HG03378 (cell line): ENCODE results near the gene MT1X.

Source experiments
- ATAC-seq: cut with Tn5 transposase; IDR thresholded peaks from one replicate; pipeline ENCODE4 v1.9.1; 2021; ENCODE audit warnings: mild to moderate bottlenecking, moderate library complexity; ENCODE audit not compliant: unreplicated experiment

Gene MT1X

GRCh38 chr16:56681939-56682702 lies at the start of gene MT1X:
Gene MT1X, plus strand, starts transcription at chr16:56682470. Its CDS starts 71 bp downstream, at chr16:56682541.
- peak; percentile 84 for ATAC-seq

- no peak for ATAC-seq
These were observed 49.4 kb upstream of the MT1X start for GRCh38 chr16:56632848-56633365.

- ATAC-seq, result no peak
These were observed 48.7 kb upstream of the MT1X start for GRCh38 chr16:56633535-56633934.

GRCh38 chr16:56634715-56635440 lies 47.4 kb upstream of the MT1X start:
- no peak for ATAC-seq

- ATAC-seq, result no peak
These were observed 46.8 kb upstream of the MT1X start for GRCh38 chr16:56635441-56635967.

GRCh38 chr16:56636616-56637413 lies 45.5 kb upstream of the MT1X start:
- ATAC-seq, result no peak

- ATAC-seq, result no peak
These were observed 44.2 kb upstream of the MT1X start, which contains the start of gene MT1A for GRCh38 chr16:56637814-56638750. Gene MT1A, plus strand, starts transcription at chr16:56638666. Its CDS starts 73 bp downstream, at chr16:56638739.

GRCh38 chr16:56639045-56639444 lies 43.2 kb upstream of the MT1X start:
- ATAC-seq, result no peak

- ATAC-seq, result no peak
These were observed 42.2 kb upstream of the MT1X start for GRCh38 chr16:56640076-56640475.

GRCh38 chr16:56641166-56641565 lies 41.1 kb upstream of the MT1X start:
- ATAC-seq, result no peak

GRCh38 chr16:56643080-56643778 lies 39.0 kb upstream of the MT1X start:
- peak; percentile 58 for ATAC-seq

- no peak for ATAC-seq
These were observed 38.4 kb upstream of the MT1X start for GRCh38 chr16:56643833-56644232.

GRCh38 chr16:56645311-56645710 lies 37.0 kb upstream of the MT1X start:
- no peak for ATAC-seq

- no peak for ATAC-seq
These were observed 36.4 kb upstream of the MT1X start for GRCh38 chr16:56645838-56646237.

GRCh38 chr16:56647641-56648431 lies 34.4 kb upstream of the MT1X start:
- ATAC-seq, result no peak

GRCh38 chr16:56649271-56649670 lies 33.0 kb upstream of the MT1X start:
- ATAC-seq, result no peak

GRCh38 chr16:56649820-56650219 lies 32.5 kb upstream of the MT1X start:
- no peak for ATAC-seq

GRCh38 chr16:56651586-56651985 lies 30.7 kb upstream of the MT1X start, which contains the start of gene MT1B:
Gene MT1B, plus strand, starts transcription at chr16:56651886. Its CDS starts 68 bp downstream, at chr16:56651954.
- ATAC-seq, result no peak
